ENCODE results near the gene CARMIL1.

- TF ChIP-seq POLR2A (IDR thresholded peaks at IDR 0.05; ENCODE audit: low read length): no peak
- no peak for TF ChIP-seq GATA1 (IDR thresholded peaks at IDR 0.05; ENCODE audit: low read depth, low read length)
Measured at GRCh38 chr6:25384234-25384633, 105.1 kb downstream of the CARMIL1 start.
